DLD1 (cell line): ENCODE data around the gene TJP3.

Experiments used
- in situ Hi-C: cut with HindIII; loops from 2 replicates; pipeline ENCODE4 v1.10.0; 2017; ENCODE audit warnings: low sequenced_read_pairs

Gene TJP3

DNA sequence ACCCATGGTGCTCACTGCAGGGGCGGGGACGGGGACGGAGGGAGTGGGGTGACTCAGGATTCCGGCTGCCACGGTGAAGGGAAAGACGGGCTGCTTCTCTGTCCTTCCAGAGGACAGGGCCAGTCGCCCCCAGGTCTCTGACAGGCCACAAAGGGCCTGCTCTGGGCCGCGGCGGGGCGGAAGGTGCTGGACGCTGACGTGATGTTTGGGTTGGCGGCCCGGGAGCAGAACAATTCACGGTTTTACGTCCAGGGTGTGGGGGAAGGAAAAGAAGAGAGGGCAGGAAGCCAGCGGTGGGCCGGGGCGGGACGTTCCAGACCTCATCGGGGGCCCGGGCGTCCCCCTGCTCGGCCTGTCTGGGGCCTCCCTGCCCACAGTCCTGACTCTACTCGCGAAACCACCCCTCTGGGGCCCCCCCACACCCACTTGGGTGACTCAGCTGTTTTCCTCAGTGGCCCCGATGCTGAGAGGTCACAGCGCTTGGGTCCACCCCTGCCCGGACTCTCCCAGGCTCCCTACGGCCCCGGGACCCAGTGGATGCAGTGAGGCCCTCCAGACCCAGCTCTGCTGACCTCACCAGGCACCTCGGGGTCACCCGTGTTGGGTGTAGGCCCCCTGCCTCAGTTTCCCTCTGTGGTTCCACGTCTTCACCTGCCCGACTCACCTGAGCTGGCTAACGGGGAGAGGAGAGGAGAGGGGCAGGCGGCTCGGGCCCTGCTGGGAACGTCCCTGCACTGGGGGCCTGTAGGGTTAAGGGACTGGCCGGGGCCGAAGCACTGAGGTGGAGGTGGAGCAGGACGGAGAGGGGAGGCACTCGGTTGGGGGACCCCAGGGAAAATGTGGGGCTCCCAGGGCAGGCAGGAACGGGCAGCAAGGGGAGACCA, 37.1 kb upstream of the TJP3 start:
- in situ Hi-C loops = no loop called here

DNA sequence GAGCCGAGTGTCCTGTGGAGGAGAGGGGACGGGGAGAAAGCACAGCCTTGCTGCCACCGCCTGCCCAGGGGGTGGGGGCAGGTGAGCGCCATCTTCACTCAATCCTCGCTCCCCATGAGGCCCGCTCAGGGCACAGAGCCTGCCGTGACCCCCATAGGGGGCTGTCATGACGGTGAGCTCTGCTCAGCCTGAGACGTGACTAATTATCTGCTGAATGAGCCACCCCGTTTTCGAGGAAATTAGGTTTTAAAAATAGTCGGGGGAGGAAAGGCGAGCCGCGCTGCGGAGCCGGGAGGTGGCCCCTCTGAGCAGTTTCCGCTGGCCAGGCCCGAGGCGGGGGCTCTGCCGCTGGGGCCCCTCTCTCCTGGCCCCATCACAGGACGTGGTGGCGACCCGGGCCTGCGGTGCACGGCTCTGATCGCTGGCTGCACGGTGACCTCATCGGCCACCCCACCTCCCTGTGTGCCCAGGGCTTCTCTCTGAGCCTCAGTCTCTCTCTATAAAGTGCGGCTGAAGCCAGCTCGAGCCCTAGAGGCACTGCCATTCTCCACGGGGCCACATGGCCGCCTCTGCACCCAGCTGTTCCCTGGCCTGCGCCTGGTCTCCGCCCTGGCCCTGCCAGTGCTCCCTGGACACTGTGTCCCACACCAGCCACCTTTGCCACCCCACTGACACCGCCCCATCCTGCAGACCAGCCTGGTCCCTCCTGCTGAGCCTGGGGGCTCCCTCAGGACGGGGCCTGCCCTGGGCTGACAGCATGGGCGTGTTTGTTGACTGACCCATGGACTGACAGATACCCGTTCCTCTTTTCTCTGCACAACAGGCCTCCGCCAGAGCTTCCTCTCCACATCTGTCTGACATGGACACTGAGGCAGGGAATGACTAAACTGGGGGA, 36.3 kb upstream of the TJP3 start:
- in situ Hi-C loops = no loop called here

DNA sequence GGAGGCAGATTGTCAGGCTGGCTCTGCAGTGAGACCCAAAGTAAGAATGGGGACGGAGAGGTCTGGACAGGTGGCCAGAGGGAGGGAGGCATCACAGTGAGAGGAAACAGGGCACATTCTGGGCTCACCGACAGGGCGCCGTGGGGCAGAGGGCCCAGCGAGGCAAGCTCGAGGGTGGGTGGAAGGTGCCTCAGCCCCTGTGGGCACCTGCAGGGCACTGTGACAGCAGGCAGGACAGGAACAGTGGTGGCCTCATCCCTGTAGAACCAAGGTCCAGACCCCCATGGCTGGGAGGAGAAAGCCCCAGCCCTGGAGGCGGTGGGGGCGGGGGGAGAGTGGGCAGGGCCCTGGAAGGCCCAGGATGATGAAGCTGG, 35.6 kb upstream of the TJP3 start:
- in situ Hi-C loops = no loop called here

DNA sequence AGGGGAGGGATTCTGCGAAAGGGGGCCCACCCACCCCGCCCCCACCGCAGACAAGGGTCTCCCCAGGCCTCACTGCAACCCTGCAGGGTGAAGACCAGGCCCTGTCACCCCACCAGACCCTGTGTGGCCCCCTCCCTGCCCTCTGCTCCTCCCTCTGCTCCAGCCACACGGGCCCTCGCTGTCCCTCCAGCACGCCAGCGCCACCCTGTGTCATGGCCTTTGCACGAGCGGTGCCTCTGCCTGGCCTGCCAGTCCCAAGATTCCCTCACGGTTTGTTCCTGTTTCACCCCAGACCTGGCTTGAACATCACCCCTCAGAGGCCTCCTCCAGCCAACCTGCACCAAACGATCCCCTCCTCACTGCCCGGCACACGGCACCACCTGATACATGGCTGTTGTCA, 35.2 kb upstream of the TJP3 start:
- in situ Hi-C loops = no loop called here

DNA sequence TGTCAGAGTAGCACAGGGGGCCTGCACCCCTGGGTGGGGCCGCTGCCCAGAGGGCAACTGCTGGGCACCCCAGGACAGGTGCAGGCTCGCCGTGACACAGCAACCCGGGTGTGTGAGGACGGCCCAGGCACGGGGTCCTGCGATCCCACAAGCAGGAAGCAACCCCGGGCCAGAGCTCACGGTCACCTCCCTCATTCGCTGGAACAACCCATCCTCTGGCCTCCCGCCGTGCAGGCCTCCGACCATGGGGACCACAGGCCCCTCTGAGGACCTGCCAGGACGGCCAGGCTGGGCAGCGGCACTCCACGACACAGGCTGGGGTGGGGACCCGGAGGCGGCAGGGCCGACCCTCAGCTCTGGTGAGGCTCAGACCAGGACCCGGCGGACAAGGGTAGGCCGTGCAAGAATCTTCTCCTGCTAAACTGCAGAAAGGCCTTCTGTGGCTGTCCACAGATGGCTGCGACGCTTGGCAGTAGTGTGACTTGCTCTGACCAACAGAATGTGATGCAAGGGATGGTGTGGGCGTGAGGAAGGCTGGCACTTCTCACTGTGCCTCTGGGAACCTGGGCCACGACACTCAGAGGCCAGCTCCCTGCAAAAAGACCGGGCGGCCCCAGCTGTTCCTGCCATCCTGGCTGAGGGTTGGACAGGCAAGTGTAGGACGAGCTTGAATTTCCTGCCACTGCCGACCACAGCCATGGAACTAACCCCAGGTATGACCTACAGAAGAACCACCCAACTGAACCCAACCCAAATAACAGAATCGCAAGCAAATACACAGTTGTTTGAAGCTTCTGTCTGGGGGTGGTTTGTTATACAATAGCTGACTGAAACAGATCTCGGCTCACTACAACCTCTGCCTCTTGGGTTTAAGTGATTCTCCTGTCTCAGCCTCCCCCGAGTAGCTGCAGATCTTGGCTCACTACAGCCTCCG, 34.4 kb upstream of the TJP3 start:
- in situ Hi-C loops = no loop called here

DNA sequence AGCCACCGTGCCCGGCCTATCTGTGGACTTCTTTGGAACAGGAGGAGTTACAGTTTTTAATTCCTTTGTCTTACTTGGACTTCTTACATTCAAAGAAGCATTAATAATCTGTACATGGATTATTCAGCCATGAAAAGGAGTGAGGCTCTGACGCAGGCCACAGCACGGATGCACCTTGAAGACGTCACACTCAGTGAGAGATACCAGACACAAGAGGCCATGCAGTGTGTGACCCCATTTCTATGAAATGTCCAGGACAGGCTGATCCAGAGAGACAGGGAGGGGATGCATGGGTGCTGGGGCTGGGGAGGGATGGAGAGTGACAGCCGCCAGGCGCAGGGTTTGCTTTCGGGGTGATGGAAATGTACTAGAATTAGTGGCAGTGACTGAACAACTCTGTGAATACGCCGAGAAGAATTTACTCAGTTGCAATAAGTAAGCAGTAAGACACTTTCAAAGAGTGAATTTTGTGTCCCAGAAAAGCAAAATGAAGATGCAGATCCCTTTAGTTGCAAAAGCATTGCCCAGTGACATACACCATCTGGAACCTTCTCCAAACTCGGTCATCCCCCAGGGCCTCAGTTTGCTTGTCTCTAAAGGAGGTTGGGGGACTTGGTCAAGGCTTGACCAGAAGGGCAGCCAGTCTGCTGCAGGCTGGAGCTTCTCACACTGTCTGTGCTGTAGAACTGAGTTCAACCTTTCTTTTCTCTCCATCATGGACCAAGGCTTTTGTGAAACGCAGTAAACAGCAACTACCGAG, 33.2 kb upstream of the TJP3 start:
- in situ Hi-C loops = no loop called here

DNA sequence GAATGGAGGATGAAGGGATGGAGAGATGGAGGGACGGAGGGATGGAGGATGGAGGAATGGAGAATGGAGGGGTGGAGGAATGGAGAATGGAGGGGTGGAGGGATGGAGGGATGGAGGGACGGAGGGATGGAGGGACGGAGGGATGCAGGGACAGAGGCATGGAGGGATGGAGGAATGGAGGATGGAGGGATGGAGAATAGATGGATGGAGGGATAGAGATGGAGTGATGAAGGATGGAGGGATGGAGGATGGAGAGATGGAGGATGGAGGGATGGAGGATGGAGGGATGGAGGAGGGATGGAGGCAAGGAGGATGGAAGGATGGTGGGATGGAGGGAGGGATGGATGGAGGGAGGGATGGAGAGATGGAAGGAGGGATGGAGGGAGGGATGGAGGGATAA, 30.0 kb upstream of the TJP3 start:
- in situ Hi-C loops = no loop called here

DNA sequence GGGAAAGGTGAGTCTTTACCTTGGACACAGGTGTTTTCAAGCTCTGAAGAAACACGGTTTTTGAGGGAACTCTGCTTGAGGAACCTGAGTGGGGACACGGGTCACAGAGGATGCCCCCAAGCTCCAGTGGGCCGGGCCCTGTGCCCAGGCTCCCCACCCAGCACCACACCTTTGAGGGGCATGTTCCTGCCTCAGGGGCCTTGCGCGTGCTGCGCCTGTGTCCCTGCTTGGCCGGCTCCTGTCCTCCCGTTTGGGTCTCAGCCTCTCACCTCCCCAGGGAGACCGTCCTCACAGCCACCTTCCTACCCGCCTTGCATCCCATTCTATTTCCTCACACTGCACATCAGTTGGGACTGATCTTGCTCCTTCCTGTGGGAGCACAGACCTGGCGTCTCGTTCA, 29.0 kb upstream of the TJP3 start:
- in situ Hi-C loops = no loop called here

DNA sequence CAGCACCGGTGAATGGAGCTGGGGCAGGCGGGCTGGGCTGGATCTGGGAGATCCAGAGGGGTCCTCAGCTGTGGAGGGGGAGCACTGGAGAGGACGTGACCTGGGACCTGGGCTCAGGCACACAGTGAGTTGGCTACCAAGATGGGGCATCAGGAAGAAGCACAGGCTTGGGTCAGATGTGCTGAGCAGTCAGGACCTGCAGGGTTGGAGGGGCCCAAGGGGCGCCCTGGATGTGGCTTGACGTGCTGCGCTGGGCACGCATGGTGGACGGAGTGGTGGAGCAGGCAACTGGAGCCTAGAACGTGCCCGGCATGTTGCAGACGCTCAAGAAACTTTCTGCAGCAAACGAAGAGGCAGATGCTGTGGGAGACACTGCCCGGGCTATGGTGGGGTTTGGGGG, 28.6 kb upstream of the TJP3 start:
- in situ Hi-C loops = no loop called here

DNA sequence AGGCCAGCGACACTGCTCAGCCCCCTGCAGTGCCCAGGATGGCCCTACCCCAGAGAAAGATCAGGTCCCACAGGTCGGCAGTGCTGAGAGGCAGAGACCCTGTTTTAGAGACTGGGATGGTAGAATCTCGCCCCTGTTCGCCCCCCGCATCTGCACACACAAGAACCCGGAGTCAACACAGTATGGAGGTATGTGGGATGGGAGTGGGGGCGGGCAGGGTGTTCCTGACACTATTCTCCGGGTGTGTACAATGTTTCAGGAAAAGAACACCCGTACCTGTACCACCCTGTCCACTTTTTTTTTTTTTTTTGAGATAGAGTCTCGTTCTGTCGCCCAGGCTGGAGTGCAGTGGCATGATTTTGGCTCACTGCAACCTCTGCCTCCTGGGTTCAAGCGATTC, 27.2 kb upstream of the TJP3 start:
- in situ Hi-C loops = no loop called here

DNA sequence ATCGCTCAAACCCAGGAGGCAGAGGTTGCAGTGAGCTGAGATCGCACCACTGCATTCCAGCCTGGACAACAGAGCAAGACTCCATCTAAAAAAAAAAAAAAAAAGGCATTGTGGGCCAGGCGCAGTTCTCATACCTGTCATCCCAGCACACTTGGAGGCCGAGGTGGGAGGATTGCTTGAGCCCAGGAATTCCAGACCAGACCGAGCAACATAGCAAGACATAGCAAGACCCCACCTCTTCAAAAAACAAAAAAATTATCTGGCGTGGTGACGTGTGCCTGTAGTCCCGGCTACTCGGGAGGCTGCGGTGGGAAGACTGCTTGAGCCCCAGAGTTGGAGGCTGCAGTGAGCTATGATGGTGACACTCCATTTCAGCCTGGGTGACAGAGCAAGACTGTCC, 25.9 kb upstream of the TJP3 start:
- in situ Hi-C loops = no loop called here

DNA sequence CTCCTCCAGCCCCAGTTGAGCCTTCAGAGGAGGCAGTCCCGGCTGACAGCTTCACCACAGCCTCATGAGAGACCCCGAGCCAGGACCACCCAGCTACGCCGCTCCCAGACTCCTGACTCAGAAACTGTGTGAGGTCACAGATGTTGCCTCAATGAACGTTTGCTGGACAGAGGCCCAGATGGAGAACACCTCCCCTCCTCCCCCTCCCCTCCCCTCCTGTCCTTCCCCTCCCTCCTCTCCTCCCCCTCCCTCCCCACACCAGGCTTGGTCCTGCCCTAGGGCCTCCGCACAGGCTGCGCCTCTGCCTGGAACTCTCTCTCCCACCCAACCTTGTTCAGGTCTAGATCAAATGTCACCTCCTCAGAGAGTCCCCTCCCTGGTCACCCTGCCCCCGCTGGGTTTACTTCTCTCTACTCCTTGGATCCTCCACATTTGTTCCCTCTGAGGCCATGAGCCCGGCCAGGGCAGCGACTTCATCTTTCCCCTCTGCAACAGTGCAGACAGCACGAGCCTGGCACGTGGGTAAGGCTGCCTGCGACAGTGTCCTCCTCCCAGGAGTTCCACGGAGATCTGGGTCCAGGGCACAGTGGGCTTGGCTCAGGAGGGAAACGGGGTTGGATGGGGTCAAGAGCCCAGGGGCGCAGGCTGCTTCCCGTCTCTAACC, 25.3 kb upstream of the TJP3 start:
- in situ Hi-C loops = no loop called here

DNA sequence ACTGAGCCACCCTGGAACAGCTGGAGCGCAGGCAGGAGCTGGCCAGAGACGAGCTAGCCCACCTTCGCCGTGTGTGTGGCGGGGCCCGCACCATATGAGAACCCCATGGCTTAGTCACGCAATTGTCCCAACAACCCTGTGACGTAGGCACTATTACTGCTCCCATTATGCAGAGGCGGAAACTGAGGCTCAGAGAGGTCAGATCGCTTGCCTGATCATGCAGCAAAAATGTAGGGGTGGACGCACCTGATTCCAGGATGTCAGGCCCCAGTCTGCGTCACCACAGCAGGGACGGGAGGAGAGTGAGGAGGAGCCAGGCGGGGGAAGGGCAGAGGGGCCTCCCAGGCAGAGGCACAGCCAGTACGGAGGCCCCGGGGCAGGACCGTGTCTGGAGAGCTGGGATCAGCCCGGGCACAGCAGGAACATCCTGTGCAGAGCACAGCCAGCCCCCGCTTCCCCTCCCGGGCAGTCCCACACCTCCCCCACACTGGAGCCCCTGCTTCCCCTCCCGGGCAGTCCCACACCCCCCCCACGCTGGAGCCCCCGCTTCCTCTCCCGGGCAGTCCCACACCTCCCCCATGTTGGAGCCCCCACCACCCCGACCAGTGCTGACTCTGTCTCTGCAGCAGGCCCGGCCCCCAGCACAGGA, 24.7 kb upstream of the TJP3 start:
- in situ Hi-C loops = no loop called here

DNA sequence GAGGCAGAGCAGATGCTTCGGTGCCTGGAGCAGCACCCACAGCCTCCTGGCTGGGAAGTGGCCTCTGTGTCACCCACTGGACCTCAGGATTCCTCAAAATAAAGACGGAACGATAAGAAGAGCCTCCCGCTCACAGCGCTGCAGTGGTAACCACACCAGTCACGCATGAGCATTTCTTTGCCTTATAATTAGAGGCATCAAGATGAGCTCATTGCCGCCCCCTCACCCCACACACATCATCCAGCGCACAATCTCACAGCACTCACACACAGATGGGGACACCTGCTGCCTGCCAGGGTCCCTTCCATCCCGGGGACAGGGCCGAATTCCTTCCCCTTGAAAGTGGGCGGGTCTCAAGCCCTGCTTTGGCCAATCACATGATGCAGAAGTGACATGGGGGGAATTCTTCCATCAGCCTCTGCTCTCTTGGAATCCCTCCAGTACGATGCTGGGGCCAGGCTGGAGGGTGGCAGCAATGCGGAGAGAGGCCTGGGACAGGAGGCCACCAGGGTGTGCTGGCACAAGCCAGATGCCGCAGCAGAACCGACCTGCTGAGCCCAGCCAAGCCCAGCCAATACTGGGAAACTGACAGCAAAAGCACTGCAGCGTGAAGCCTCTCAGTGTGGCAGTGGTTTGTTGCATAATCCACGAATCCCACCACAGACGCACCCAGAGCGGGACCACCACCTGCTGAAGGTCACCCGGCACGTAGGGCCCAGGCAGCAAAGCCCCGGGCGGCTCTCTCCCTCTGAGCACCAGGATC, 23.9 kb upstream of the TJP3 start:
- in situ Hi-C loops = no loop called here

DNA sequence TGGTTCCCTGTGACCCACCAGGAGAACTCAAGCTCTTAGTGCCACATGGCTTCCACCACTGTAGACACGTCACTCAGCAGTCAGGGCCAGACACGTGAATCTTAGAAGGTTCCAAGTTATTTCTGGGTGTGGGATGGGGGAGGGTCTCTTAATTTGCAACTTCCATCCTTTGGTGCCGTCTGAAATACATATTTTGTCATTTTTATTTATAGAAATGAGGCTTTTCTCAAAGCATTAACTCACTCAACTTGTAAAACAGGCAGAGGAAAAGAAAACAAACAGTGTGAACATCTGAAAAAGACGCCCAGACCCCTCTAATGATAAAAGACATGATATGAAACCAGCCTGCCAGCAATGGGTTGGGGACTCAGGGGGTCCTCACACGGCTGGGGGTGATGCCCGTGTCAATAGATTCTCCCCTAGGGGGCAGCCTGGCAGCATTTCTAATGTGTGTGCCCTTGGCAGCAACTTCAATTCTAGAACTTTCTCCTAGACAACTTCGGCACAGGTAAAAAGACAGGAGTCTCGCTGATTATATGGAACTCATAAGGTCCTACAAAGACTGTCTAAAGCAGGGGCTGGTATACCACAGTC, 23.3 kb upstream of the TJP3 start:
- in situ Hi-C loops = no loop called here

DNA sequence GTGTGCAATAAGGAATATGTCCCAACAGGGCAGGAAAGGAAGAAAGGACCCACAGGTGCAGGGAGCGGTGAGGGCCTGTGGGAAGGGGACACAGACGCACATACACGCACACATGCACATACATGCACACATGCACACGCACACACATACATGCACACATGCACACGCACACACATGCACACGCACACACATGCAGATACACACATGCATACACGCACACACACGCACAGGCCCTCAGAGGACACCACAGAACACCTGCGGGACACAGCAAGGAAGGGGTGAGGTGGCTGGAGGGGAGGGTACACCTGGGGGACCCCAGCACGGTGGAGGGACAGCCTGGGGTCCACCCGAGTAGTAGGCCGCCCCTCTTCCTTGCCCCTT, 20.8 kb upstream of the TJP3 start:
- in situ Hi-C loops = no loop called here

DNA sequence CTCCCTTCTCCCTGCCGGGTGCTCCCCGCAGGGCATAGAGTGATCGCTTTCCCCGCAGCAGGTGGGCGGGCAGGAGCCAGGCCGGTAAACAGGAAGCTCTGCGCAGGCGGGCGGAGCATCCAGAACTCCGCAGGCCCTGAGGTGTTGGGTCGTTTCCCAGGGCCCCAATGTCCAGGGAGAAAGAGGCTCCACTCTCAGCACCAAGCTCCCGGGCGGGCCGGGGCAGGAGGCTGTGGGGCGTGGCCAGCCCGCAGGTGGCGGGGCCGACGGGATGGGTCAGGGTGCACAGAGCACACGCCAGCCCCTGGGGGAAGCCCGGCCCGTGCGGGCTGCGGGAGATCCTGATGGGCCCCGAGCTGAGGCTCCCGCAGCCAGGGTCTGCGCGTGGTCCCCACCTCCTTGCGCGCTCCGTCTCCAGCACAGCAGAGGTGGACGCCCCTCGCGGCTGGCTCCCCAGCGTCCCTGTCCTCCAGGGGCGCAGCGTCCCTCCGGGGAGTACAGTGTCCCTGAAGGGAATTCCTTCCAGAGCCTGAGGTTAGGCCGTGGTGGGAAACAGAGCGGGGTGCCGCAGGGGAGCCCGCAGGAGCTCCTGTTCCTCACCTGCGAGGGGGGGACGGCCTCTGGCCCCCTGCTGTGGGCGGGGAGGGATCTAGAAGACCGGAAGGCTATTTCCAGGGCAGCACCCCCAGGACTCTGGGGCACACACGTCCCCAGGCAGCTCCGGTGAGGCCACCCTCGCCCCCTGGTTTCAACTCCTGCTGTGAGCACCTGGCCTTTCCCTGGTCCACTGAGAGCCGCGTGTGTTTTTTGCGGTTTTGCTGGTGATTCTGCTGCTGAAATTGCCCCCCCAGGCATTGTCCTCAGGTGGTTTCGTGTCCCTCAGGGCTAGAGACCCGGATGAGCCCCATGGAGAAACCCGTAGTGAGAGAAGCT, 20.1 kb upstream of the TJP3 start:
- in situ Hi-C loops = no loop called here
